Ishikawa (cell line): ENCODE measurements around the gene NOS3.

Source experiments
- CREB1 ChIP-seq: IDR thresholded peaks from 2 replicates; pipeline ENCODE4 v1.6.1; 2012; ENCODE audit warnings: low read depth
- EP300 ChIP-seq: IDR thresholded peaks from 2 replicates; pipeline ENCODE4 v1.6.1; 2012; ENCODE audit warnings: borderline replicate concordance
- NFIC ChIP-seq: IDR thresholded peaks from 2 replicates; pipeline ENCODE4 v1.6.1; 2012
- RAD21 ChIP-seq: IDR thresholded peaks from 2 replicates; pipeline ENCODE4 v1.6.1; 2012; ENCODE audit warnings: low read depth
- REST ChIP-seq: IDR thresholded peaks from 2 replicates; pipeline ENCODE4 v1.6.1; 2012; ENCODE audit warnings: low read depth, mild to moderate bottlenecking
- TAF1 ChIP-seq: IDR thresholded peaks from 2 replicates; pipeline ENCODE4 v1.6.1; 2012; ENCODE audit warnings: low read depth, mild to moderate bottlenecking
- TCF12 ChIP-seq: IDR thresholded peaks from 2 replicates; pipeline ENCODE4 v1.6.1; 2012; ENCODE audit warnings: low read depth
- USF1 ChIP-seq: IDR thresholded peaks from 2 replicates; pipeline ENCODE4 v1.6.1; 2012
- YY1 ChIP-seq: IDR thresholded peaks from 2 replicates; pipeline ENCODE4 v1.6.1; 2012; ENCODE audit warnings: low read depth

DNA sequence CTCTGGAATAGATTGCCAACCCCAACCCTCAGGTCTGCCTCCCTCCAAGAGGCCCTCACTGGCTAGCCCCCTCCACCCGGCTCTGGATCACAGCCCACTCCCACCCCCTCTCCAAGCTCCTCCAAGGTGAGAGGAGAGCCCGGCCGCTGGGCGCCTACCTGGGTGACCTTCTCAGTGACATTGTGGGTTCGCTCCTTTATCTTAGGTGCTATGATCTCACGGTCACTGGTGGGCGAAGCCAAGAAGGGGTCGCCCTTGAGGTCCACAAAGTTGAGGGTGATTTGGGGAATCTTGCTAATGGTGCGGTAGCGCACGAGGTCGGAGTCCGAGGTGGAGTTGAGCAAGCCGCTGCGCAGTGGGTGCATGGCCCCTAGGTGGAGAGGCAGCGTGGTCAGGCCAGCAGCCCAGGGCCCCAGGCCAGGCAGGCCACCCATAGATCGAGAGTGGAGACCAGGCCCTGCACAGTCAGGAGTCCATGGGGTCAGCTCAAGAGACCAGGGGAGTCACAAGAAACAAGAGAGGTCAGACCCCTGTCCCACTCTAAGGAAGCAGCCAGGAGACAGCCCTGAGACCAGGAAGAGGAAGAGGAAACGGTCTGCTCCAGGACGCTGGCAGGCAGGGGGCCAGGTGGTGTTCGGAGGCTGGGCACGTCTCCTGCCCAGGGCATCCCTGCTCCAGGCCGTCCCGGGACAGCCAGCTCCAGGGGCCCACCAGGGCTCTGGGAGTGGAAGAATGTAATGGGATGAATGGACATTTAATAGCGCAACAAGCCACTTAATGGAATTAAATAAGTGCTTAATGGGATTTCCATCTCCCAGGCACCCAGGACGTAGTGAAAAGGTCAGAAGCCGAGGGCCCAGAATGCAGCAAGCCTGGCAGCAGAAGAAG is 33.4 kb upstream of the NOS3 start:
- TF ChIP-seq EP300 (no peak), RAD21 (no peak), YY1 (no peak), TAF1 (no peak), REST (no peak), TCF12 (no peak), USF1 (no peak), CREB1 (no peak), NFIC (no peak)
